Gastroesophageal sphincter (tissue), 3 donors: Measurements from ENCODE around the gene ADAM33.

Source experiments
- EP300 ChIP-seq: sonication (generic); formaldehyde crosslinking; IDR thresholded peaks from one replicate; pipeline ENCODE4 v1.6.1; 2017; ENCODE audit warnings: antibody characterized with exemption, mild to moderate bottlenecking
- POLR2A ChIP-seq, 2 donors: fragments of 450-650 bp; IDR thresholded peaks; one replicate each; pipeline ENCODE4 v1.6.1; 2017; ENCODE audit warnings: antibody characterized with exemption in 2 of 2, mild to moderate bottlenecking in 2 of 2, moderate library complexity in 1 of 2
- POLR2AphosphoS5 ChIP-seq: sonication (generic); formaldehyde crosslinking; IDR thresholded peaks from one replicate; pipeline ENCODE4 v1.6.1; 2017; ENCODE audit warnings: antibody characterized with exemption
- TF ChIP-seq, protein P1 (sequence below), 4 experiments: fragments of 200-600 bp in 2 of 4; fragments of 450-650 bp in 2 of 4; sonication (generic) in 1 of 4; IDR thresholded peaks; one replicate each; pipeline ENCODE4 v1.5.1; 2017 to 2019; ENCODE audit warnings: antibody characterized with exemption in 4 of 4, mild to moderate bottlenecking in 2 of 4, moderate library complexity in 2 of 4

GRCh38 chr20:3655131-3655405 is 26.7 kb downstream of the ADAM33 start:
- no peak for TF ChIP-seq POLR2A (IDR thresholded peaks at IDR 0.05)
- TF ChIP-seq, protein P1, sequence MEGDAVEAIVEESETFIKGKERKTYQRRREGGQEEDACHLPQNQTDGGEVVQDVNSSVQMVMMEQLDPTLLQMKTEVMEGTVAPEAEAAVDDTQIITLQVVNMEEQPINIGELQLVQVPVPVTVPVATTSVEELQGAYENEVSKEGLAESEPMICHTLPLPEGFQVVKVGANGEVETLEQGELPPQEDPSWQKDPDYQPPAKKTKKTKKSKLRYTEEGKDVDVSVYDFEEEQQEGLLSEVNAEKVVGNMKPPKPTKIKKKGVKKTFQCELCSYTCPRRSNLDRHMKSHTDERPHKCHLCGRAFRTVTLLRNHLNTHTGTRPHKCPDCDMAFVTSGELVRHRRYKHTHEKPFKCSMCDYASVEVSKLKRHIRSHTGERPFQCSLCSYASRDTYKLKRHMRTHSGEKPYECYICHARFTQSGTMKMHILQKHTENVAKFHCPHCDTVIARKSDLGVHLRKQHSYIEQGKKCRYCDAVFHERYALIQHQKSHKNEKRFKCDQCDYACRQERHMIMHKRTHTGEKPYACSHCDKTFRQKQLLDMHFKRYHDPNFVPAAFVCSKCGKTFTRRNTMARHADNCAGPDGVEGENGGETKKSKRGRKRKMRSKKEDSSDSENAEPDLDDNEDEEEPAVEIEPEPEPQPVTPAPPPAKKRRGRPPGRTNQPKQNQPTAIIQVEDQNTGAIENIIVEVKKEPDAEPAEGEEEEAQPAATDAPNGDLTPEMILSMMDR (IDR thresholded peaks at IDR 0.05) = no peak
- TF ChIP-seq EP300 = no peak
- no peak for TF ChIP-seq POLR2AphosphoS5
